ENCODE measurements around the gene PROCR. TPM values are rescaled to one million over a fixed set of nuclear protein-coding genes. Genes with fewer than 3 reads are reported as not detected.
A peak's percentile ranks its signal among the peaks of the same experiment; 100 is the strongest.
"Not testable (repeated sequence)": the region's sequence is repeated elsewhere in the genome, so short reads cannot be mapped to it uniquely, and the experiment has no call there.

Gene PROCR
- total RNA-seq, 1 donor from 2014 or later: 26.7 TPM

DNA sequence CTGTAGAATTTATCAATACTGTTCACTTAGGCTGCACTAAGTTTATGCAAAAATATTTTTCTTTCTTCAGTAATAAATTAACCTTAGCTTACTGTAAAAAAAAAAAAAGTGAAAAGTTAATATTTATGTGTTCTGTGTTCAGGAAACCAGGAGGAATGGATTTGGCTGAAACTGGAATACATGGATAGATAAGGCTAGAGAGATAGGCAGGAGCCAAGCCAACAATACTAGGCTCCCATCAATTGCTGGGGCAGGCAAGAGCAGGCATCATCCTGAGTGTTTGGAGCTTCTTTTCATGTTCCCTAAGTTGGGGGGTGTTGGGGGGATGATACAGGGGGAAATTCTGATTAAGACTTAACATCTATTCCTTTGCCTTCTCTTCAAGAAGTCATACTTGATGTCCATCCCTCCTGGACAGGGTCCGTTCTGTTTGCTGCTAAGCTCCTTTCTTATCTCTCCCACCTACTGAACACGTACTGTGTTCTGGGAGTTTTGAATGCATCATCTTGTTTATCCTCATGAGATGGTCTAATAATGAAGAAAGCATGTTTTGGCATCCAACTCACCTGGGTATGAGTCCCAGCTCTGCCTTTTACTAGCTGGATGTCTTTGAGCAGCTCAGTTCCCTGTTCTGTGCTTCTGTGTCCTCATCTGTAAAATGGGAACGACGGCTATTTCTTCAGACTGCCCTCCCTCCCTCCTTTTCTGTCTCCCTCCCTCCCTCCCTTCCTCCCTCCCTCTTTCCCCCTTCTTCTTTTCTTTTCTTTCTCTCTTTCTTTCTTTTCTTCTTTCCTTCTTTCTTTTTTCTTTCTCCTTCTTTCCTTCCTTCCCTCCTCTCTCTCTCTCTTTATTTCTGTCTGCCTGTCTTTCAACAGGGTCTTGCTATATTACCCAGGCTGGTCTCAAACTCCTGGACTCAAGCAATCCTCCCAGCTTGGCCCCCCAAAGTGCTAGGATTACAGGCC lies 6.4 kb upstream of the PROCR start:
- no peak for DNase-seq

DNA sequence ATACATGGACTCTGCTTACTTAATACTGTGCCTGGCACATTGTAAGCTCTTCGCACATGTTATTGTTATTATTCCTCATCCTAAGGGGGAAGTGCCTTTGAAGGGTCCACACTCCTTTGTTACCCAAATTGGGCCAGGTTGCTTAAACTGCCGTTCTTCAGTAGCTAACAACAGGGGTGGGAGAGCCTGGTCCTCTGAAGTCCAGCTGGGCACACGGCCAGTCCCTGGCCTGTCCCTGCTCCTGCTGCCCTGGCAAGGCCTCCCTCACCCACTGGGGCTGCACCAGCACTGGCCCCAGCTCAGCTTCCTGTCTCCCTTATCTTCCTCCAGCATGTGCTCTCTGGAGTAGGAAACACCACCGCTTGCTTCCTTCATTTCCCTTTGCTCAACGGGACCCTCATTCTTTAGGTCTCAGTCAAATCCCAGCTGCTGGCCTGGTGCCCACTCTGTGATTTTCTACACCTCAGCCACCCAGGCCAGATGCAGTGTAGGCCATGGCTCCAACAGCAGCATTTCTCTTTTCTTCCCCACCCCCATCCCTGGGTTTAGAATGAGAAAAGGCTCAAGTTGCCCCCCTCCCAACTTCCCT lies 5.5 kb upstream of the PROCR start:
- DNase-seq: peak; percentile 24

GRCh38 chr20:35167787-35168186 lies 4.1 kb upstream of the PROCR start:
- no peak for DNase-seq

GRCh38 chr20:35168701-35169409 lies 3.0 kb upstream of the PROCR start:
- not testable (repeated sequence) for DNase-seq

GRCh38 chr20:35171438-35171752 lies 477 bp upstream of the PROCR start:
- no peak for DNase-seq

DNA sequence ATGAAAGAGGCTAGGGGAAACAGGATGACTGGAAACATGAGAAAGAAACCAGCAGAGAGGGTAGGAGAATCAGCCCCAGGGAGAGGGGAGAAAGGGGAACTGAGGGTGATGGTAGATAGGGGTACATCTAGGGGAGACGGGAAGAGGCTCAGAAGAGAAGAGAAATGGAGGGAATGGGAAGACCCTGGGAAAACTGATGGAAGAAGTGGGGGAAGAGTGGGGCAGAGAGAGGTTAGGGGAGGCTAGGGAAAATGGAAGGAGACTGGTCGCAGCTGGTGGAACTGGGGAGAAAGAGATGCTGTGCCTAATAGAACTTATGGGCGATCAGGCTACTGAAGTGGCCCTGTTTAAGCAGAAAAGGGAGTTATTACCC lies 548 bp downstream of the PROCR start:
- DNase-seq: no peak

DNA sequence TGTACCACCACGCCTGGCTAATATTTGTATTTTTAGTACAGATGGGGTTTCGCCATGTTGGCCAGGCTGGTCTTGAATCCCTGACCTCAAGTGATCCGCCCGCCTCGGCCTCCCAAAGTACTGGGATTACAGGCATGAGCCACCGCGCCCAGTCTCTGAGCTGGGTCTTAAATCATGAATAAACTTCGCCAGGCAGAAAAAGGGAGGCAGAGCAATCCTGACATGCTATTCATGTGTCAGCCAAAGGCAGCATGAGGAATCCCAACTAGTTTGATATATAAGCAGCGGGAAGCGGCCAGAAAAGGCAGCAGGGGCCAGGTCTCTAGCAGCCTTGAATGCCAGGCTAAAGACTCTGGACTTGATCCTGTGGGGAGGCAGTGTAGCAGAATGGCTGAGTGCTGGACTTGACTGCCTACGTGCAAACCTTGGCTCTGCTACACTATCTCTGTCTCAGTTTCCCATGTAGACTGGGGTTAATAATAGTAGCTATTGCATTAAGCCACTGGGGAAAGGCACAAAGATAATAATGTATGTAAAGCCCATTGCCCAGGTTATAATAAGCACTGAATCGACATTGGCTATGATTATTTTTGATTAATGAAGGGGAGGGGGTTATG lies 1.8 kb downstream of the PROCR start:
- DNase-seq: no peak

DNA sequence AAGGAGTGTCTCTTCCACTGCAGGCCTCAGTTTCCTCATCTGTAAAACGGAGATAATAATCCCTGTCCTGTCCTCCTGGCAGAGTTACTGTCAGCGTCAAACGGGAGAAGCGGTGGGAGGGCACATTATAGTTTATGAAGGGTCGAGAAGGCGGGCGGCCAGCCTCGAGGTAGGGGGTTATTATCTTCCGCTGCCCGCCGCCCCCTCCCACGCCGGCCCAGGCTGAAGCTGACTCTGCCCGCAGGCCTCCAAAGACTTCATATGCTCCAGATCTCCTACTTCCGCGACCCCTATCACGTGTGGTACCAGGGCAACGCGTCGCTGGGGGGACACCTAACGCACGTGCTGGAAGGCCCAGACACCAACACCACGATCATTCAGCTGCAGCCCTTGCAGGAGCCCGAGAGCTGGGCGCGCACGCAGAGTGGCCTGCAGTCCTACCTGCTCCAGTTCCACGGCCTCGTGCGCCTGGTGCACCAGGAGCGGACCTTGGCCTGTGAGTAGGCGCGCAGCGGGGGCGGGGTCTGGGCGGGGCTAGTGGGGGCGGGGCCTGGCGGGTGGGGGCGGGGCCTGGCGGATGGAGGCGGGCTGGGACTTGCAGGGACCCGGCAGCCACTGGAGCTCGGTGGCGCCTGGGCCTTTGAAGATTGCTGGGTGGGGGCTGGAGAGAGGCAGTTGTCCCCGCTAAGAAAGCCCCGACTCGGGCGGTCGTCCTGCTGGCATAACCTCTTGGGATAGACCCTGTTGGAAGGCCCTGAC lies 2.8 kb downstream of the PROCR start:
- no peak for DNase-seq

DNA sequence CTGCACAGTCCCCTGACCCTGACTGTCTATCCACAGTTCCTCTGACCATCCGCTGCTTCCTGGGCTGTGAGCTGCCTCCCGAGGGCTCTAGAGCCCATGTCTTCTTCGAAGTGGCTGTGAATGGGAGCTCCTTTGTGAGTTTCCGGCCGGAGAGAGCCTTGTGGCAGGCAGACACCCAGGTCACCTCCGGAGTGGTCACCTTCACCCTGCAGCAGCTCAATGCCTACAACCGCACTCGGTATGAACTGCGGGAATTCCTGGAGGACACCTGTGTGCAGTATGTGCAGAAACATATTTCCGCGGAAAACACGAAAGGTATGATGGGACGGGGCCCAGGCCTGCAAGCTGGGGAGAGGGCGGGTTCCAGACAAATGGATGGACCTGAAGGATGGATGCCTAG lies 4.3 kb downstream of the PROCR start:
- DNase-seq: no peak

DNA sequence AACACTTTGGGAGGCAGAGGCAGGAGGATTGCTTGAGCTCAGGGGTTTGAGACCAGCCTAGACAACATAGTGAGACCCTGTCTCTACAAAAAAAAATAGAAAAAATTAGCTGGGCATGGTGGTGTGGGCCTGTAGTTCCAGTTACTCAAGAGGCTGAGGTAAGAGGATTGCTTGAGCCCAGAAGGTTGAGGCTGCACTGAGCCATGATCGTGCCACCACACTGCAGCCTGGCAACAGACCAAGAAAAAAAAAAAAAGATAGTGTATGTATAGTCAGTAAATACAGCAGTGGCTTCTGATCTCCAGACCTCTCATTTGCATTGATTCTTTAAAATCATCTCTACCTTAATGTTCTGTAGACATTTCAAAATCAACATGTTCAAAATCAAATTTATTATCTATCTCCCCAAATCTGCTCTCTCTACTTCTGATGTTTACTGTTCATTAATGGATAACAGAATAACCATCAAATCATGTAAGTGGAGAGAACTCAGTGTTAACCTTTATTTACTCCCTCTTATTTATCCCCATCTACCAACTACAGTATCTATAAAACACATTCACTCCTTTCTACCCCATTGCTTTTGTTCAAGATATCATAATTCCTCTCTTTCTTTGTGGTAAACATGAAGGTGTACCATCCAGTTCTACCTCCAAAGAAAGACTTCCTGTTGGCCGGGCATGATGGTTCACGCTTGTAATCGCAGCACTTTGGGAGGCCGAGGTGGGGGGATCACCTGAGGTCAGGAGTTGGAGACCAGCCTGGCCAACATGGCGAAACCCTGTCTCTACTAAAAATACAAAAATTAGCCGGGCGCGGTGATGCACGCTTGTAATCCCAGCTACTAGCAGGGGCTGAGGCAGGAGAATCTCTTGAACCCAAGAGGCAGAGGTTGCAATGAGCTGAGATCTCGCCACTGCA lies 7.7 kb downstream of the PROCR start:
- no peak for DNase-seq

- DNase-seq: no peak
These were observed 8.4 kb downstream of the PROCR start for GRCh38 chr20:35180266-35180665.

GRCh38 chr20:35181731-35182130 lies 9.9 kb downstream of the PROCR start:
- DNase-seq: no peak

GRCh38 chr20:35186691-35187289 lies 14.9 kb downstream of the PROCR start:
- not testable (repeated sequence) for DNase-seq

- no peak for DNase-seq
These were observed 15.8 kb downstream of the PROCR start for GRCh38 chr20:35187584-35188190.

GRCh38 chr20:35189223-35189622 lies 17.4 kb downstream of the PROCR start:
- DNase-seq: not testable (repeated sequence)

GRCh38 chr20:35190556-35190955 lies 18.7 kb downstream of the PROCR start:
- no peak for DNase-seq

GRCh38 chr20:35191419-35192117 lies 19.7 kb downstream of the PROCR start:
- no peak for DNase-seq

DNA sequence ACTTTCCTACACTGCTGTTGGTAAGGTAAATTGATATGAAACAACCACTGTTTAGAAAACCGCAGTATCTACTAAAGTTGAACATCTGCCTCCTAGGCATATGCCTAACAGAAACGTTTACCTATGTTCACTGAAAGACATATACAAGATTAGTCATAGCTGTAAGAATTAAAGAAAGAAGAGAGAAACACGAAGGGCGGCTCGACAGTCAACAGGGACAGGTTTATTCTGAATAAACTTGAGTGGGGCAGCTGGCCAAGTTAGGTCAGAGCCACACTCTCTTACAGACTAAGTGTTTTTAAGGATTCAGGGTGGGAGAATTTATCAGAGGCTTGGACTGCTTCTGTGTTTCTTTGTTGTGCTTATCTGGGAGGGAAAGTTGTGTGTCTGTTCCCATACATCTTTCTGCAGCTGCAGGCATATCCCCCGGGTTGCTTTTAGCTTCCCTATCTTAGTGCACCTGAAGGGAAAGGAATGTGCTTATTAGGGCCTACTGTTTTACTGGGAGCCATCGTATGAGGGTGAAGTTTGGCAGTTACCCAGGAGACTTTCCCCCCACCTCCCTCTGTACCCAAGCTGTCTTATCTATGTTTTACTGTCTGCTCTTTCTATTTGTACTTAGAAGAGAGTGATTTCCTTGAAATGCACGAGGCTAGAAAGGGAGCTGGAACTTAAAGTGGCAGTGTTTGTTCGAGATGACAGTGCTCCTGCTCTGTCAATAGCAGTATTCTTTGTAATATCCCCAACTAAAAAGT lies 20.4 kb downstream of the PROCR start:
- no peak for DNase-seq
